22Rv1 (cell line): ENCODE data around the gene MAEA.

Experiments
- H3K27ac ChIP-seq: fragments of 450-650 bp; 2 replicates; pipeline ENCODE4 v1.5.1; 2017
- CTCF ChIP-seq: fragments of 450-650 bp; IDR thresholded peaks from 2 replicates; pipeline ENCODE4 v1.5.1; 2017; ENCODE audit warnings: mild to moderate bottlenecking
- ZFX ChIP-seq: fragments of 450-650 bp; IDR thresholded peaks from 2 replicates; pipeline ENCODE4 v1.6.1; 2017; ENCODE audit warnings: antibody characterized with exemption, borderline replicate concordance

The MAEA gene

GRCh38 chr4:1337951-1338751 is 48.5 kb downstream of the MAEA start:
- no peak for TF ChIP-seq ZFX
- no peak for TF ChIP-seq CTCF
- H3K27ac ChIP-seq, result no peak overlapping the region

GRCh38 chr4:1338752-1339414 is 49.2 kb downstream of the MAEA start:
- H3K27ac ChIP-seq, result no peak overlapping the region
- TF ChIP-seq ZFX (no peak), CTCF (no peak)

GRCh38 chr4:1339489-1339888 is 49.8 kb downstream of the MAEA start:
- TF ChIP-seq CTCF (no peak), ZFX (no peak)
- H3K27ac ChIP-seq, result no peak overlapping the region

GRCh38 chr4:1340181-1340747 is 50.6 kb downstream of the MAEA start:
- TF ChIP-seq ZFX (no peak), CTCF (no peak)
- H3K27ac ChIP-seq, result no peak overlapping the region

- H3K27ac ChIP-seq, result no peak overlapping the region
- TF ChIP-seq CTCF, result no peak
- no peak for TF ChIP-seq ZFX
Observed at GRCh38 chr4:1340861-1341260, 51.2 kb downstream of the MAEA start.

GRCh38 chr4:1342003-1342402 is 52.3 kb downstream of the MAEA start:
- no peak for TF ChIP-seq ZFX
- no peak for TF ChIP-seq CTCF
- H3K27ac ChIP-seq, result no peak overlapping the region

GRCh38 chr4:1344696-1345095 is 55.0 kb downstream of the MAEA start:
- TF ChIP-seq ZFX (no peak), CTCF (no peak)
- H3K27ac ChIP-seq, result no peak overlapping the region
